SU-DHL-6 (cell line): ENCODE measurements around the gene ZNF616.

Source experiments
- H2AFZ ChIP-seq: fragments of 200-600 bp; sonication (generic); 2 replicates; pipeline ENCODE4 v1.6.1; 2014; ENCODE audit warnings: low read depth, mild to moderate bottlenecking, moderate library complexity, mixed read lengths, antibody characterized with exemption, low read length; ENCODE audit not compliant: severe bottlenecking
- H3F3A ChIP-seq: fragments of 200-600 bp; shearing (Covaris generic); 2 replicates; pipeline ENCODE4 v1.6.0; 2016; ENCODE audit warnings: antibody characterized with exemption, mild to moderate bottlenecking; ENCODE audit not compliant: insufficient read depth
- H3K27ac ChIP-seq: fragments of 200-600 bp; sonication (generic); 2 replicates; pipeline ENCODE4 v1.5.1; 2016; ENCODE audit warnings: low read depth, mild to moderate bottlenecking, low read length, moderate library complexity, mixed read lengths
- H3K27me3 ChIP-seq: fragments of 200-600 bp; sonication (generic), shearing (Covaris generic); 2 replicates; pipeline ENCODE4 v1.6.0; 2014; ENCODE audit warnings: mild to moderate bottlenecking, low read length
- H3K36me3 ChIP-seq: fragments of 200-600 bp; sonication (generic); 2 replicates; pipeline ENCODE4 v1.6.1; 2014; ENCODE audit warnings: mild to moderate bottlenecking, low read length, mixed read lengths
- H3K4me2 ChIP-seq: fragments of 300-600, 200-600 bp; shearing (Covaris generic), sonication (generic); 2 replicates; pipeline ENCODE4 v1.6.0; 2014; ENCODE audit warnings: low read length, low read depth, mild to moderate bottlenecking; ENCODE audit not compliant: poor library complexity, severe bottlenecking
- H3K4me3 ChIP-seq: fragments of 200-600 bp; sonication (generic); 2 replicates; pipeline ENCODE4 v1.5.1; 2014; ENCODE audit warnings: antibody characterized with exemption, low read length, mild to moderate bottlenecking, mixed read lengths; ENCODE audit not compliant: insufficient read depth, poor library complexity, severe bottlenecking
- H3K79me2 ChIP-seq: fragments of 200-600 bp; sonication (generic); 2 replicates; pipeline ENCODE4 v1.6.1; 2014; ENCODE audit warnings: mild to moderate bottlenecking, low read length, moderate library complexity; ENCODE audit not compliant: insufficient read depth
- H3K9ac ChIP-seq: fragments of 200-600 bp; sonication (generic); 2 replicates; pipeline ENCODE4 v1.7.0; 2014; ENCODE audit warnings: mild to moderate bottlenecking, low read length
- H3K9me2 ChIP-seq: fragments of 200-600 bp; sonication (generic); replicated peaks from 2 replicates; pipeline ENCODE4 v1.6.1; 2014; ENCODE audit warnings: low read length; ENCODE audit not compliant: insufficient read depth
- H3K9me3 ChIP-seq: fragments of 200-600 bp; sonication (generic); 2 replicates; pipeline ENCODE4 v1.6.1; 2014; ENCODE audit warnings: low read length, mixed read lengths; ENCODE audit not compliant: insufficient read depth
- H4K20me1 ChIP-seq: fragments of 200-600 bp; sonication (generic); 2 replicates; pipeline ENCODE4 v1.6.1; 2014; ENCODE audit warnings: low read depth, mild to moderate bottlenecking, antibody characterized with exemption, low read length, moderate library complexity, mixed read lengths
- EZH2phosphoT487 ChIP-seq: fragments of 200-600 bp; sonication (generic), shearing (Covaris generic); conservative IDR thresholded peaks from 2 replicates; pipeline ENCODE4 v1.6.1; 2018; ENCODE audit warnings: mild to moderate bottlenecking, antibody characterized with exemption, low read length, moderate library complexity, mixed read lengths
- TF ChIP-seq, protein P1 (sequence below): fragments of 200-600 bp; sonication (generic); IDR thresholded peaks from one replicate; pipeline ENCODE4 v1.5.1; 2017; ENCODE audit warnings: antibody characterized with exemption, mild to moderate bottlenecking, low read length, moderate library complexity; ENCODE audit not compliant: insufficient read depth, poor library complexity, severe bottlenecking

ZNF616 gene

DNA sequence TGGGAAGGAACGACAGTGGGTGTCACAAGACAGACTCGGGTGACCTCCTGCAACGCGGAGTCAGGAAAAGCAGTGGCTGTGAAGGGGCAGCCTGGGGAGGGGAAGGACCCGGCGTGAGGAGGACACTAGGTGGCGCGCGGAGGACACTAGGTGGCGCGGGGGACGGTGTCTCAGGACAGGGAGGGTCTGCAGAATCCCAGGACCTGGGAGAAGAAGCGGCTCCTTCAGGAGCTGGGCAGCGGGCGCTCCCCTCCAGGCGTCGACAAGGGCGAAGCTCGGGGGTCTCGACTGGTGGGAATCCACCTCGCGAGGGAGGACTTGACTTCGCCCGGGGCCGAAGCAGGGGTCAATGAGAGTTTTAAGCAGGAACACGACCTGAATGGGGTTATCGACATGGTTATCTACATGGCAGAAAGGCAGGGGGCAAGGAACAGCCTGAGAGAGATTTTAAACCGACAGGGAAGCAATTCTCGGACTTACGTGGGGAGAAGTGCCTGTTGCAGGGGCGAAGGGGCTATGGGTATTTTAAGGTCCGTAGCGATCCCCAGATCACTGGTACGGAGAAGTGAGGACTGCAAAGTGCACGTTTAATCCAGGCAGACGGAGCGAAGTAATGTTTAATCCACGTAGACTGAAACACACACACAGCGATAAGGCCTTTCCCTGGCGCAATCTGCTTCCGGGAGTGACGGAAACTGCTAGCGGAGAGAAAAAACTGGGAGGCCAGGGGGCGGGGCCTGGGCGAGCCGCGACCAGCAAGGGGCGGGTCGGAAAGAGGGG is at the start of gene ZNF616:
TSS of gene ZNF616 (minus strand) at position 687 of the 780 bp plus-strand sequence. CDS start 9,426 bp downstream, outside the sequence.
- H4K20me1 ChIP-seq = no peaks in the 10 kb centered on the region

DNA sequence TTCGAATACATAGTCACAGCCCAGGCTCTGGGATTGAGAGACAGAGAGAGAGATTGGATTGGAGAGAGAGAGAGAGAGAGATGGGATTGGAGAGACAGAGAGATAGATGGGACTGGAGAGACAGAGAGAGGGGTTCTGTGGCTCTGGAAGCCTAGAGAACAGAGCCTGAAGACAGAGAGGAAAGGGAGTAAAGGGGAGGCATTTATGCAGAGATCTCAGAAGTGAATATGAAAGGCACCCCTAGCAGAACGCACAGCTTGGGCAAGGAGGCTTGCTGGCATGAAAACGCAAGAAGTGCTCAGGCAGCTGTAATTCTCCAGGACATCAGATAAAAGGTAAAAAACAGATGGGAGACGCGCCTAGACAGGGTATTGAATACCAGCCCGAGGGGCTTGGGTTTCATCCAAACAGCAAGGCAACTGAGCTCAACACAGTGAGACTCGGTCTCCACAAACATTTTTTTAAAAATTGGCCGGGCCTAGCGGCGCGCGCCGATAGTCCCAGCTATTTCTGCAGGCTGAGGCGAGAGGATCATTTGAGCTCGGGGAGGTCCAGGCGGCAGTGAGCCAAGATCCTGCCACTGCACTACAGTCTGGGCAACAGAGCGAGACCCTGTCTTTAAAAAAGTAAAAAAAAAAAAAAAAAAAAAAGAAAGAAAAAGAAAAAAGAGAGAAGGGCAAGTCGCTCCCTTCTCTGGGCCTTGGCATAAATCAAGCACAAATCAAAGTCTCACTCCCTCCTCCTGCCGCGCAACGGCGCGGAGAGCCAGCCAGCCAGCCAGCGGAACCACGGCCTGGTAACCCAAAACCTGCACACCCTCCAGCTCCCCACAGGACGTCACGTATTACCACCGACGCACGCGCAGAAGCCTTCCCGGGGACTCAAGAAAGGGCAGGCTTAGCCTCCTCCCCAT is 49.3 kb upstream of the ZNF616 start:
- peak overlapping the region; percentile 98 for H3K4me2 ChIP-seq
- no peaks in the 10 kb centered on the region; the same call in 1 of the 2 replicates for H4K20me1 ChIP-seq
- H3K9me3 ChIP-seq = no peaks in the 10 kb centered on the region
- peak overlapping the region; percentile 88 for H3K27ac ChIP-seq
- no peaks in the 10 kb centered on the region; the same call in 1 of the 2 replicates for H3F3A ChIP-seq
- peak overlapping the region; percentile 58 for H3K4me3 ChIP-seq
- H3K79me2 ChIP-seq = peaks cover 40% of the 10 kb centered on the region
- H2AFZ ChIP-seq = peak overlapping the region; percentile 63
- no peaks in the 10 kb centered on the region for H3K27me3 ChIP-seq
- no peak for TF ChIP-seq EZH2phosphoT487
- TF ChIP-seq, protein P1, sequence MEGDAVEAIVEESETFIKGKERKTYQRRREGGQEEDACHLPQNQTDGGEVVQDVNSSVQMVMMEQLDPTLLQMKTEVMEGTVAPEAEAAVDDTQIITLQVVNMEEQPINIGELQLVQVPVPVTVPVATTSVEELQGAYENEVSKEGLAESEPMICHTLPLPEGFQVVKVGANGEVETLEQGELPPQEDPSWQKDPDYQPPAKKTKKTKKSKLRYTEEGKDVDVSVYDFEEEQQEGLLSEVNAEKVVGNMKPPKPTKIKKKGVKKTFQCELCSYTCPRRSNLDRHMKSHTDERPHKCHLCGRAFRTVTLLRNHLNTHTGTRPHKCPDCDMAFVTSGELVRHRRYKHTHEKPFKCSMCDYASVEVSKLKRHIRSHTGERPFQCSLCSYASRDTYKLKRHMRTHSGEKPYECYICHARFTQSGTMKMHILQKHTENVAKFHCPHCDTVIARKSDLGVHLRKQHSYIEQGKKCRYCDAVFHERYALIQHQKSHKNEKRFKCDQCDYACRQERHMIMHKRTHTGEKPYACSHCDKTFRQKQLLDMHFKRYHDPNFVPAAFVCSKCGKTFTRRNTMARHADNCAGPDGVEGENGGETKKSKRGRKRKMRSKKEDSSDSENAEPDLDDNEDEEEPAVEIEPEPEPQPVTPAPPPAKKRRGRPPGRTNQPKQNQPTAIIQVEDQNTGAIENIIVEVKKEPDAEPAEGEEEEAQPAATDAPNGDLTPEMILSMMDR = no peak
- H3K36me3 ChIP-seq = peaks cover 6% of the 10 kb centered on the region; the same call in 1 of the 2 replicates
- peak overlapping the region; percentile 73 for H3K9ac ChIP-seq
- no peaks in the 10 kb centered on the region for H3K9me2 ChIP-seq

More for the DNA sequence above, at the start of gene ZNF616:
- peaks cover 4% of the 10 kb centered on the region; the same call in 1 of the 2 replicates for H3F3A ChIP-seq
- peak within 1 kb of the TSS; percentile 67 for H3K4me3 ChIP-seq
- H3K9ac ChIP-seq = peak within 1 kb of the TSS; percentile 72
- H3K4me2 ChIP-seq = peak within 1 kb of the TSS; percentile 86
- H3K9me3 ChIP-seq = peaks cover 10% of the 10 kb centered on the region; the same call in 1 of the 2 replicates
- peaks cover 36% of the 10 kb centered on the region for H3K79me2 ChIP-seq
- no peaks in the 10 kb centered on the region for H3K9me2 ChIP-seq
- peak within 1 kb of the TSS; percentile 94 for H2AFZ ChIP-seq
- H3K36me3 ChIP-seq = no peaks in the 10 kb centered on the region
- H3K27ac ChIP-seq = peak within 1 kb of the TSS; percentile 72
- TF ChIP-seq, protein P1 = peak; percentile 71
- no peak for TF ChIP-seq EZH2phosphoT487
- H3K27me3 ChIP-seq = no peaks in the 10 kb centered on the region

DNA sequence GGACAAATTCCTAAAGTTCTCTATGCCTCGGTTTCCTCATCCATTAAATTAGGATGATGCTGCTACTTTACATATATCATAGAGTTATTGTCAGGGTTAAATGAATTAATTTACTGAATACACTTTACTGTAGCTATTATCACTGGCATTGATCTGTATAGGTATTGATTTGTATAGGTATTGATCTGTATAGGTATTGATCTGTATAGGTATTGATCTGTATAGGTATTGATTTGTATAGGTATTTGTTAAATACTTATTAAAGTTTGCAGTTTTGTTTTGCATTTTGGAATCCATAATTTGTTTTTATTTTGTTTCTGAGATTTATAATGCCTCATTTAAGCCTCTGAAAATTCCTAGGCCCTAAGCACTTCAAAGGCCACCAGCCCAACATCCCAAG is 47.7 kb upstream of the ZNF616 start:
- TF ChIP-seq, protein P1 = no peak
- TF ChIP-seq EZH2phosphoT487 = no peak
- no peak overlapping the region for H3K9ac ChIP-seq
- H3F3A ChIP-seq = no peaks in the 10 kb centered on the region; the same call in 1 of the 2 replicates
- H3K9me2 ChIP-seq = no peaks in the 10 kb centered on the region
- no peaks in the 10 kb centered on the region for H3K9me3 ChIP-seq
- H3K79me2 ChIP-seq = peaks cover 23% of the 10 kb centered on the region
- no peak overlapping the region for H3K4me3 ChIP-seq
- H3K27ac ChIP-seq = no peak overlapping the region
- no peak overlapping the region for H2AFZ ChIP-seq
- H3K27me3 ChIP-seq = no peaks in the 10 kb centered on the region
- no peak overlapping the region for H3K4me2 ChIP-seq
- H3K36me3 ChIP-seq = no peaks in the 10 kb centered on the region
- H4K20me1 ChIP-seq = no peaks in the 10 kb centered on the region; the same call in 1 of the 2 replicates
